Measurements from ENCODE around the gene EXOC3L4.

Gene EXOC3L4

GRCh38 chr14:103091041-103091882, 3.3 kb upstream of the EXOC3L4 start:
- peak; percentile 87 for DNase-seq (ENCODE audit: low spot score)

- no peak for DNase-seq (ENCODE audit: low spot score)
These were observed 2.7 kb upstream of the EXOC3L4 start for GRCh38 chr14:103091883-103092222.

GRCh38 chr14:103093856-103094405, 594 bp upstream of the EXOC3L4 start:
- no peak for DNase-seq (ENCODE audit: low spot score)

- DNase-seq (ENCODE audit: low spot score): no peak
These were observed 769 bp downstream of the EXOC3L4 start for GRCh38 chr14:103095210-103095778.

- DNase-seq (ENCODE audit: low spot score): no peak
These were observed 1.9 kb downstream of the EXOC3L4 start for GRCh38 chr14:103096387-103096786.

- DNase-seq (ENCODE audit: low spot score): no peak
These were observed 2.9 kb downstream of the EXOC3L4 start for GRCh38 chr14:103097244-103097993.

GRCh38 chr14:103097994-103098957, 3.8 kb downstream of the EXOC3L4 start:
- DNase-seq (ENCODE audit: low spot score): no peak

- DNase-seq (ENCODE audit: low spot score): peak; percentile 86
These were observed 4.7 kb downstream of the EXOC3L4 start for GRCh38 chr14:103099081-103099732.

GRCh38 chr14:103099733-103100280, 5.3 kb downstream of the EXOC3L4 start:
- DNase-seq (ENCODE audit: low spot score): no peak

GRCh38 chr14:103100281-103101121, 6.0 kb downstream of the EXOC3L4 start:
- DNase-seq (ENCODE audit: low spot score): no peak

- no peak for DNase-seq (ENCODE audit: low spot score)
These were observed 6.9 kb downstream of the EXOC3L4 start for GRCh38 chr14:103101257-103101962.

- no peak for DNase-seq (ENCODE audit: low spot score)
These were observed 7.6 kb downstream of the EXOC3L4 start for GRCh38 chr14:103101963-103102688.

- DNase-seq (ENCODE audit: low spot score): no peak
These were observed 8.2 kb downstream of the EXOC3L4 start for GRCh38 chr14:103102689-103103260.

- peak; percentile 90 for DNase-seq (ENCODE audit: low spot score)
These were observed 9.2 kb downstream of the EXOC3L4 start for GRCh38 chr14:103103461-103104388.

GRCh38 chr14:103104389-103104653, 9.8 kb downstream of the EXOC3L4 start:
- no peak for DNase-seq (ENCODE audit: low spot score)

GRCh38 chr14:103104654-103105452, 10.3 kb downstream of the EXOC3L4 start:
- peak; percentile 78 for DNase-seq (ENCODE audit: low spot score)
